Measurements from ENCODE around the gene SEMA6A.

The SEMA6A gene, protein sequence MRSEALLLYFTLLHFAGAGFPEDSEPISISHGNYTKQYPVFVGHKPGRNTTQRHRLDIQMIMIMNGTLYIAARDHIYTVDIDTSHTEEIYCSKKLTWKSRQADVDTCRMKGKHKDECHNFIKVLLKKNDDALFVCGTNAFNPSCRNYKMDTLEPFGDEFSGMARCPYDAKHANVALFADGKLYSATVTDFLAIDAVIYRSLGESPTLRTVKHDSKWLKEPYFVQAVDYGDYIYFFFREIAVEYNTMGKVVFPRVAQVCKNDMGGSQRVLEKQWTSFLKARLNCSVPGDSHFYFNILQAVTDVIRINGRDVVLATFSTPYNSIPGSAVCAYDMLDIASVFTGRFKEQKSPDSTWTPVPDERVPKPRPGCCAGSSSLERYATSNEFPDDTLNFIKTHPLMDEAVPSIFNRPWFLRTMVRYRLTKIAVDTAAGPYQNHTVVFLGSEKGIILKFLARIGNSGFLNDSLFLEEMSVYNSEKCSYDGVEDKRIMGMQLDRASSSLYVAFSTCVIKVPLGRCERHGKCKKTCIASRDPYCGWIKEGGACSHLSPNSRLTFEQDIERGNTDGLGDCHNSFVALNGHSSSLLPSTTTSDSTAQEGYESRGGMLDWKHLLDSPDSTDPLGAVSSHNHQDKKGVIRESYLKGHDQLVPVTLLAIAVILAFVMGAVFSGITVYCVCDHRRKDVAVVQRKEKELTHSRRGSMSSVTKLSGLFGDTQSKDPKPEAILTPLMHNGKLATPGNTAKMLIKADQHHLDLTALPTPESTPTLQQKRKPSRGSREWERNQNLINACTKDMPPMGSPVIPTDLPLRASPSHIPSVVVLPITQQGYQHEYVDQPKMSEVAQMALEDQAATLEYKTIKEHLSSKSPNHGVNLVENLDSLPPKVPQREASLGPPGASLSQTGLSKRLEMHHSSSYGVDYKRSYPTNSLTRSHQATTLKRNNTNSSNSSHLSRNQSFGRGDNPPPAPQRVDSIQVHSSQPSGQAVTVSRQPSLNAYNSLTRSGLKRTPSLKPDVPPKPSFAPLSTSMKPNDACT

DNA sequence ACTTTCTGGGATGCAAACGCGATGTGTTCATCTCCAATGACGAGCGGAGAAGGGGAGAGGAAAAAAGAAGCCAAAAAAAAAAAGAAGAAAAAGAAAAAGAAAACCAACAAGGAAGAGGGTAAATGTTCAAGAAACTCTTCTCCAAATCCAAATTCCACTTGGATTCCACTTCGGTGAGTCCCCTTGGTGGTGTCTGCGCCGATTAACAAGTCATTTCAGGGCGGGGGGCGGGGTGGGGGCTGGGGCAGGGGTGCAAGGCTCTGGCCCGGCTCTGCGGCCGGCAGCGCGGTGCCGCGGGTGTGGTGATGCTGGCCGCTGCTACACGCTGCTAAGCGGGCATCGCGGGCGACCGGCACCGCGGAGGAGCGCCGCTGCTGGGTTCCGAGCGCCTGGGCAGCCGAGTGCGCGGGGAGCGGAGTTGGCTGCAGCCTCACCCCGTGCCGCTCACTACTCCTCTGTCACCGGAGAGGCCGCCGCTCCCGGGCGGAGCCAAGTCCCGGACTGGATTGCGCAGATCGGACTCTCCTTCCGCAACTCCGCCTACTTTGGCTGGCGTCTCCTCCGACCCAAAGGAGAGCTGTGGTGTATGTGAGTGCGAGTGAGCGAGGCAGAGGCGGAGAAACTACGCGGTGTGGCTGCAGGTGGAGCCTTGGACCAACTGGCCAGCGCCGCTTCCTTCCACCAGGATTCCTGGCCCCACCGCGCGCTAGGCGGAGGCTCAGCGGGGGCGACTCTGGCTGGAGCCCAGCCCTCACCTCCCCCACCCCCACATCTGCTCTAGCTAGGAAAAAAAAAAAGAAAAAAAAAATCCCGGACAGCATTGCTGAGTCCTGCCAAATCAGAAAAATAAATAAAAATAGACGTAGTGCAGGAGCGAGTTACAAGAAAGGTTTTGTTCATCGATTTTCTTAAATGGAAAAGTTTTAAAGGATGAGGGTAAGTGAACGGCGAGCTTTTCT is at the start of gene SEMA6A:
TSS of gene SEMA6A (minus strand) at position 457 of the 959 bp plus-strand sequence. CDS start 69,879 bp downstream, outside the sequence.
- peak; percentile 27 for DNase-seq

DNA sequence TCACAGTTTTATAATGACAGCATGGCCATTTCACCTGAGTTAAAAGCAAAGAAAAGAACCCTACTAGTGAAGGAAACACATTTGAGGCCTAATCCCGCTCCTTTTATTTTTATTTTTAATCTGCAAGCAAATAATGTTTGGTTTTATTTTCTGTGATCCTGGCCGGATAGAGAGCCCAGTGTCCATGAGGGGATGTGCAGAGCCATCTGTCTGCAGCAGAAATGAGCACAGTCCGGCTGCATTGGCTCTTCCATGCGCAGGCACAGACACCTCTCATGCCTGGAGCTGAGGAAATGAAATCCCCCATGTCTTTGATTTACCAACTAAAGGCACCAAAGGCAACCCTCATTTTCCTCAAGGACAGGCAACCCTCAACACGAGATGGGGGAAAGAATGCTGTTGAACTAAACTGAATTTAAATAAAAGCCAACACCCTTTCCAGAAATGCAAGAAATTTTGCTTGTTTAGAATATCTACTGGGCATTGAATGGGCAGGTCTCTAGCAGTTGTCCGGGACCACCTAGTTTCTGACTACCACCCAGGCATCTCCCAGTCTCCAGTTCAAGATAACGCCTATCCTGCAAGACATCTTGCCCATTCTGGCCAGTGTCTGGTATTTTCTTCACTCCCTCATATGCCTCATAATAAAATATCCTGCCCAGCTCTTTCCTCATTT is 47.9 kb upstream of the SEMA6A start:
- DNase-seq = no peak

DNA sequence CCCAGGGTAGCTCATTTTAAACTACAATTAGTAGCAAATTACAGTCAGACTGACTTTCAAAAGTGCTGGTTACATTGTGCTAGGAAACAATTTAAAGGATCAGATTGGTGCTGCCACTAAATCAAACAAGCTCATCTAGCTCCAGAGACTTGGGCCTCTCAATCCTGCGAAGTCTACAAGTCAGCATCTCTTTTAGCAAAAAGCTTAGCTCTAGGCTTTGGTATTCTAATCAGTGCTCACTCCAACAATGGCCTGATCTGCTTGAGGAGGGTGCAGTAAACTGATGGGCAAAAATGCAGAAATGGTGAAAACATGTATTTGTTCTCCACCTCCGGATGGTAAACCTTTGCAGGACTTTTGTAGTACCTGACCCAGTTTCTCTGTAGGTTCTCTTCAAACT is 47.0 kb upstream of the SEMA6A start:
- DNase-seq = no peak

DNA sequence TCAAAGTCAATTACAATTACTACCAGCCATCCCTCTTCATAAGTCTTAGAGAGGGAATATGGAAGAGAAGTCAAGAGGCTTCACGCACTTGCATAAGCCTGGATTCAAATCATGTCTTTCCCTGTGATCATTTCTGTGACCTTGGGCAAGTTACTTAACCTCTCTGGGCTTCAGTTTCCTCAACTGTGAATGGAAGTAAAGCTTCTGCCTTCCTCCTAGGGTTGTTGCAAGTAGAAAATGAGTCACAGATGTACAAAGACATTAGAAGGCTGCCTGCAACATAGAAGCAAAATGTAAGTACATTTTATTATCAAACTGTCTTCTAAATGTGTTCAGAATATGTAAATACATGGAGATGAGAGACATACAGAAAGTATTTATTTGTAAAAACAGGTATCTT is 42.3 kb upstream of the SEMA6A start:
- no peak for DNase-seq

DNA sequence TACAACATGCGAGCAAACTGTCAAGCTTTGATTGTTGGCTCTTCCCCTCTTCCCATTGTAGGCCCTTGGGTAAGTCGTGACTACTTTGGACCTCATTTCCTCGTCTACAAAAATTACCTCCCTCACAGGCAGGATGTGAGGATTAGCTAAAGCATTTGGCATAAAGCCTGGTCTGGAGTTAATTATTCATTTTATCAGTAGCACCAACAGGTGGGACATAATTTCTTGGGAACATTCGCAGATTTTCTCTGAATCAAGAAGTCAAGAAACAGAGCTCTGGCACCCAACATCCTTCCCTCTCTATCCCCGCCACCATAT is 39.9 kb upstream of the SEMA6A start:
- no peak for DNase-seq

DNA sequence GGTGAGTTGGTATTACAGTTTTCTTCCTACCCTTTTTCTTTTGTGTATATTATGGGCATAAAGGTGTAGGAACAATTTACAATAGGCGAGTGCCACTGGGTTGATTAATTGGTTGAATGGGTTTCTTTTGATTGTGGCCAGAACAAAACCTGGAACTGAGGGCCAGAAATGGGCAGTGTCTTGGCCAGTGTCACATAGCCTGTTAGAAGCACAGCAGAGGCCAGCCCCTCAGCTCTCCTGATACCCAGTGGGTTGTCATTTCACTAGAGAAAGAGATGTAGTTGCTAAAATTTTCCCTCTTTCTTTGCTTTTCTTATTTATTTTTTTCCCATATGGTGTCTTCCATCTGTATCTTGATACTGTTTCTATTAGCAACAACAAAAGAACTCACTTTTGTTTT is 38.8 kb upstream of the SEMA6A start:
- no peak for DNase-seq

DNA sequence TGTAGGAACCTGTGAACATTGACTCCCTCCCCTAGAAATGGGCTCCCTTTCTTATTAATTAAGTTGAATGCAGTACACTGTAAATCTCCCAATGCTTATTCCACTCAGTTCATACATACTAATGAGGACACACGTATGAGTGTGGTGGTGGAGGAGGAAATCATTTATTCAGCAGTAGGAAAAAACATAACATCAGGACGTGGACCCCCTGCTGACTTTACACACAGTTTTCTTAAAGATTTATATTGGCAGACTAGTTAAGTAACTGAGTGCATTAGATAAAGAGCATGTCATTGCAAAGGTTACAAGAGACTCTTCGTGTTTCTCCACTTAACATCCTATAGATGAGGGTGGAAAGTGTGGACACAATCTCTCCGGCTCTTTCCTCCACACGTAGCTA is 37.8 kb upstream of the SEMA6A start:
- DNase-seq = no peak

DNA sequence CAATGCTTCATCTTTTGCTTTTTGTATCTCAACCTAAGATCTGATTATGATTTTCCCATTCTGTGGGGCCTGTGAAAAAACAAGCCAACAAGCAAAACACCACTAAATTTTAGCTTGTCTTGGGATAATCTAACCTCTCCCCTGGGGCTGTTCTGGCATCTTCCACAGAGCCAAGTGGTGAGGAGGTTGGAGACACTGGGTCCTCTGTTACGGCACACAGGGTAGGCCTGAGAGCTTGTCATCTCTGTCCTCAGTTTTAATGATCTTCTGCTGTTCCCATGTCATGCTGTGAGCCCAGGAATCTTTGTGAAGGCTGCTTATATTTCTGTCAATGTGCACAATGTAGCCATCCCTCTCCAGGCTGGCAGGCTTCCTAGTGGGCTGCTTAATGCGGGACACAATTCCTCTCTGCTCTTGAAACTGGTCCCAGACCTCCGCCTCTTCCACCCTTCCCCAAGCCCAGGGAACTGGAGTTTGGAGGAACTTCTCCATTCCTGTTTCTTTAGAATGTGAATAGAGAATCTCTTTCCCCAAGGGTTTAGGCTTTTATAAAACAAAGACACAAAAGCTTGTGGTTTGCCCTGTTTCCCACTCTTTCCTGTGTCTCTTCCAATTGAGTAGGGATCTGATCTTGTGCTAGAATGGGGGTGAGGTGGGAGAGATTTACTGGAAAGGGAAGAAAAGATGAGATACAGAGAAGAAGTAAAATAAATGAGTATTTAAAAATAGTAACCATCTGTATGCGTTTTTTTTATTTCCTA is 30.9 kb upstream of the SEMA6A start:
- DNase-seq = no peak

DNA sequence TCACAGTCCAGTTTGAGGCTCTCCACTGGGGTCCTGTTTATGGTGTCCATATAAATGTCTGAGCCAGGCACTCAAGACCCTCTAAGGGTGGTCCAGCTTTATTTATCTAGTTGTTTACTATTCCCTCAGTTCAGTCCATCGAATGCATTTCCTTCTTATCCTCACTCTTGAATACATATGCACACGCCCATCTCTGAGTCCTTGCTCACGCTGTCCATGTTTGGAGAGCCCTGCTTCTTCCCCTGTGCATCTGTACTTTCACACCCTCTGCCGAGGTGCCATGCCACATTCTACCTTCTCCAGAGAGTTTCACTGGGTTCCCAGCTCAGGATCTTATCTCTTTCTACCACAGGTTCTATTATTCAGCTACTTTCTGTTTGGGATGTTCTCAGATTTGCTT is 30.2 kb upstream of the SEMA6A start:
- DNase-seq = no peak

DNA sequence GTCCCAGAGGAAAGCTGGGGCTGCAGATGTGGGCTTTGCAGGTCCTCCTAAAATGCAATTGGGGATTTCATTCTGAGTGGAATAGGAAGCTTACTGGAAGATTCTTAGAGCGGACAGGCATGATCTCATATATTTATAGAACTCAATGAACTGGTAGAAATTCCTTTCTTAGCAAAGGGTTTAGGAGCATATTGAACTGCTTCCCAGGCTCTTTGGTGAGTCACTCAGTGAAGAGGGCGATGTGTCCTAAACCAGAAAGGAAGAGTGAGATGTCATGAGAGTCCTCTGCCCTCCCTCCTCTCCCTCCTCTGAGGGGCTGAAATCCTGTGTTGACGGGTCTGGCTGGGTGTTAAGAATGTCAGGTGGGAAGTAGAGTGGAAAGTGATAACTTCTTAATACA is 26.3 kb upstream of the SEMA6A start:
- no peak for DNase-seq

DNA sequence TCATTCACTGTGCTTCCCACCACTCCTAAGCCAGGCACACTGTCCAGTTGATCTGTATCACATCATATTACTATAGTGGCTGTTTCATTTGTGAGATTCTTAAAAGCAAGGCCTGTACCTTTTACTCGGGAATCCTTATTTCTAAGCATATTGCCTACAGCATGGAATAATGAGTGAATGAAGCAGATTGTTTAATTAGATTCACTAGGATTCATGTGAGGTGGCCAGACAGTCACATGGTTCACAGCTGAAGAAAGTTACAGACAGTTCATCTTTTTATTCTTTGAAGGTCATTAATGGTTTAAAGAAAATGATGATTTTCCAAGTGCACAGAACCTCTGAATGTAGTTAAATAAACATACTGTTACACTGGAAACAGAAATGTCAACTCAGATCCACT is 24.3 kb upstream of the SEMA6A start:
- DNase-seq = no peak

DNA sequence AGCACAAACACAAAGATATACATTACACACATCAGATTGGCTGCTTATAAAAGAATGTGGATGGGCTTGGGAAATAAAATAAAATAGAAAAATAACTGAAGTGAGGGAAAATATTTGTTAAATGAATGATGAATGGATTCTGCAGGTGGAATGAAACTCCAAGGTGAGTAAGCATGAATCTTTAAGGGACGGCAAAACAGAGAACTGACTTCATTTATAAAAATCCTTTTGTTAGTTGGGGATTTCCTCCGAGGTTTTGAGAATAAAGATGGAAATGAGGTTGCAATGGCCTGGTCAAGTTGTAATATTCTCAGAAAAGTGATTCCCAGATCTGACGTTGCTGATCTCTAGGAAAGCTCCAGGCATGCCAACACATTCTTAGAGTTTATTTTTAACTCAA is 20.9 kb upstream of the SEMA6A start:
- no peak for DNase-seq

DNA sequence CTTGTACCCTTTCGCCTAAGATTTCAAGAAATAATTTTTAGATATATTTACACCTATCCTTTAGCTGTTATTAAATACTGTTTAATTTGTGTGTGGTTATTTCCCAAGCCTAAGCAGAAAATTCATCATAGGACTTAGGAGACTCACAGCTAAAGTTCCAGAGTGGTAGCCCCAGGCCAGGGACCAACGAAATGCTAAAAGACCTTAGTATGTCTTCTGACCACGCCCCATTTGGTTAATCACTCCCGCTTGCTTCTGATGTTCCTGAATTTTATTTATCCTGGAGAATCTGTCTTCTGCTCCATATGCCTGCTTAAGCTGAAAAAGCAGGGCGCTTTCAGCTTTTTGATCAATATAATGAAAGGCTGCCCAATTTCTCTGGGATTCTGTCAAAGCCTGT is 18.7 kb upstream of the SEMA6A start:
- no peak for DNase-seq

DNA sequence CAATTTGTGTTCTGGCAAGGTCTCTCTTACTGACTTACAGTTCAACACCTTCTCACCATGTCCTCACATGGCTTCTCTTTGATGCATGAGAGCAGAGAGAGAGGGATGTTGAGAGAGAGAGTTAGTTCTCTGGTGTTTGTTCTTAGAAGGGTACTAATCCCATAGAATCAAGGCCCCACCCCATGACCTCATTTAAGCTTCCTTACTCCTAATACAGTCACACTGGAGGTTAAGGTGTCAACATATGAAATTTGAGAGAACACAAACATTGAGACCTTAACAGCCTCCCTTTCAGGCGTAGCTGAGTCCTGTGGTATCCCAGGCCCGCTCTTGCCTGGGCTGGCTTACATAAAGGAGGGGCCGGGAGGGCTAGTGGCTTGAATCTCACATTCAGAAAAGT is 10.6 kb upstream of the SEMA6A start:
- DNase-seq = no peak

DNA sequence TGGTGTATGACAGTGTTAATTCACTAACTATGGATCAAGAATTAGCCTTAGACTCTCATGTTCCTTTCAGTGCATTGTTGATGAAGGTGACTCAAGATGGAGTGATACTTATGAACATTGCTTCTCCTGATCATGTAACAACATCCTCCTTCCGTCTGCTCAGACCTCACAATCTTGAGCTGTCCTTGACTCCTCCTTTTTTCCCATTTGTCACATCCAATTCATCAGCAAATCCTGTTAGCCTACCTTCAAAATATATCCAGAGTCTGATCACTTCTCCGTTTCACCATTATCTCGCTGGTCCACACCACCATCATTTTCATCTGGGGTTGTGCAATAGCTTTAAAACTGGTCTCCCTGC is 9.2 kb upstream of the SEMA6A start:
- no peak for DNase-seq

DNA sequence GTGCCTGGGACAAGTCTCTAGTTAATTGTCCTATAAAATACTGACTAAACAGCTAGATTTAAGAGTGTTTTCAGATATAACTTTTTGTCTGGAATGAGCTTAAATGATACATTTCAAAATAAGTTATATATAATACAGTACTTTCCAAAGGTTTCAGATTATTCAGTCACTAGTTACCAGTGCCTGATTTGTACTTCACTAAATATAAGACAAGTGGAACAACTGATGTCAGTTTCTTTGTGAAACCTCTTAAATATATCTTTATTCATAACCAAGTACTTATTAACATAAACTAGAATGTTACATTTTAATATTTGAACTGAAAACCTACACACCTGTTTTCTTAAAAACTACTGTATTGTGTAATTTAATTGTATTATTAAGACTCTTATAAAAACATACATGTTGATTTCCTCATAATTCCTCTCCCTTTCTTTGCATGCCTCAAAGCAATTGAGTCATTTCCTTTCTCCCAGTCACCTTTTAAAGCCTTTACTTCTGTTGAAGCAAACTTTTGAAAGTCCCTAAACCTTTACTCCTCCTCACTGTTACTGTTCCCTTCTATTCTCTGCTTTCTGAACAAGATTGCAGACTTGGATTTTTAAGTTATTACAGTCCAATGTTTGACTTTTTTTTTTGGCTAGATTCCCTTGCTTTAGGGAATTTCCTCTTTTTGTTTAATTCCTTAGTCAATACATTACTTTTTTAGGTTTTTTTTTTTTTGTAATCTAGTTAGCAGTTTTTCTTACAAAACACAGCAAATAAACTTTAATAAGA is 8.7 kb upstream of the SEMA6A start:
- DNase-seq = no peak

DNA sequence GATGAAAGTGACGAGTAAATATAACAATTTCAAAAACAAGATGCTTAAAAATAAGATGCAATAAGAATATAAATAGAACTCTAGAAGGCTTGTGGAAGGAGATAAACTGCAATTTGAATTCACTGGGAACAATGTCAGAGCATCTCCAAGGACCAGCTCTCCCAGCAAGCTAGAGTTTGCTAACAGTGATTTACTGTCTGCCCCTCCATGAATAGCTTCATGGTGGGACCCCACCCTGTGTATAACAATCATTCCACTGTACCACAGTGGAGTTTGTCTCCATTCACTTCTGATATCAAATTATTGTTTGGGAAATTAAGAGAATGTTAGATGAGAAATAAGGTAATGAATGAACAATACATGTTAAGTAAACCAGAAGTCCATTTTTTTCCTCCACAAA is 7.3 kb upstream of the SEMA6A start:
- DNase-seq = no peak

DNA sequence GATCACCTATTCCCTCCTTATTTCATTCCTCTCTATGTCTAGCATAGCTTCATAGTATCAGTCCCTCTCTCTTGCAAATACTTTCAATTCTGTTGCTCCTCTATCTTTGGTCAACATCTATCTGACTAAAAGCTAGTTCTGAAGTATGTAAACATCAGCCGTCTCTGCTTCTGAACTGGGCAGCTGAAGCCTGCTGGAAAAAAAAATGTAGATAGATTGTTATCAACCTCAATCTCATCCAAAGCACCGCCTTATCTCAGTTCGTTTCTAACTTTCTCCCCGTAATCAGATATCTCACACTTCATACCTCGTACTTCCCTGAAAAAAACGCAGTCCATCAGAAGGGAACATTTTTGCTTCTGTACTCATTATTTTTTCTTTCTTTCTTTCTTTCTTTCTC is 4.5 kb upstream of the SEMA6A start:
- DNase-seq = no peak

DNA sequence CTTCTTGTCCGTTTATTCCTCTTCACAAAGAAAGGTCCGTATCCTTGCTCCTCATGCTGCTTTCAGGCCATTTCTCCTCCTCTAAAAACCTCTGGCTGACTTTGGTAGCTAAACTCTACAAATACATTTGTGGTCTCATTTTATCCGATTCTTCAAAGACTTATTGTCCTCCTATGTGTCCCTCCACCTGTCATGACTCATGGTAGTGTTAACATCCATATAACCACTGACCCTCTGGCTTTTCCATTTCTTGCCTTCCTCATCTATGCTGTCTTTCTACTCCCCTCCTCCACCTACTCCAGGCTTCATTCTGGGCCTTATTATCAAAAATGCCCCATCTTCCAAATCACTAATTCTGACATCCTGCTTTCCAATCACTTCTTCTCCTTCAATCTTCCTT is 4.1 kb upstream of the SEMA6A start:
- no peak for DNase-seq

DNA sequence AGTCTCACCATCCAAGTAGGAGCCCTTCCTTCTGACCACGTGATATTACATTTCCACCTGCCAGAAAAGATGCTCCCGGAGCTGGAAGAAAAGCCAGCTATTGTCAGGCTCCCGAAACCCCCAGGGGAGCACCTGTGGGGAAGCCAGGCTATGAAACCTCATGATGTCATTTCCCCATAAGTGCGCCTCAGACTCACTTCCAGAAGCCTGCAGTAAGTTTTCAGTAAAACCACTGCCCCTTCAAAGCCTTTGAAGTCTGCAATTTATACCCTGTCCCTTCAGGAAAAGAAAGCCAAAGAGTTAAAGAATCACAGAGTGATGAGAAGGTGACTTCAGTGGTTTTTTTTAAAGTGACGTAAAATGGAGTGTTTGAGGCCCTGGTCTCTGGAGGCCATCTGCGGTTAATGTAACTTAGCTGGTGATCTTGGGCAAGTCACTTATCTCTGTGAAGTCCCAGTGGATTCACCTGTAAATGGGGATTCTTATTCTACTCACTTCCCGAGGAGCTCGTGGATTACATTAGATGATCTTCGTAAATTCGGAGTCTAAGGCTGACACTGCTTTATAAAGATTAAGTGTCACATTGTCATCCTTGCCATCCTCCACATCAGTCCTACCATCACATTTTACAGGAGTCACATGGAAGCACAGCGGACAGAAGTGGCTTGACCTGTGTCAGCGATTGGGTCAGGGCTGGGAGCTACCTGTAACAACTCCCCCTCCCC is 2.6 kb upstream of the SEMA6A start:
- no peak for DNase-seq

Measured in CD4-positive, alpha-beta T cell treated with Interleukin-10 for 1 hour (primary cell).